Sigmoid colon (tissue), 7 donors: Measurements from ENCODE around the gene CFAP57. TPM values are rescaled to one million over a fixed set of nuclear protein-coding genes. Genes with fewer than 3 reads are reported as not detected.

ENCODE experiments used
- DNase-seq: peaks from one replicate; pipeline ENCODE4 v3.0.0-alpha.2; 2019
- H3K27ac ChIP-seq, 4 donors: fragments of 200-600 bp; sonication (generic); one replicate each; pipeline ENCODE4 v1.5.1; 2016 to 2019; ENCODE audit warnings: mild to moderate bottlenecking in 1 of 4
- H3K27me3 ChIP-seq, 3 donors: fragments of 200-600 bp; sonication (generic); one replicate each; pipeline ENCODE4 v1.5.1; 2019; ENCODE audit warnings: mild to moderate bottlenecking in 1 of 3
- H3K36me3 ChIP-seq, 4 donors: fragments of 200-600 bp; sonication (generic); one replicate each; pipeline ENCODE4 v1.5.1; 2016 to 2019
- H3K4me1 ChIP-seq, 4 donors: fragments of 200-600 bp; sonication (generic); one replicate each; pipeline ENCODE4 v1.5.1; 2017 to 2019
- H3K4me3 ChIP-seq, 4 donors: fragments of 200-600 bp; sonication (generic); one replicate each; pipeline ENCODE4 v1.5.1; 2017 to 2019; ENCODE audit warnings: mild to moderate bottlenecking in 2 of 4, moderate library complexity in 1 of 4
- H3K9me3 ChIP-seq, 4 donors: fragments of 200-600 bp in 3 of 4; sonication (generic) in 3 of 4; one replicate each; pipeline versions ENCODE4 v1.5.1 to v1.6.1; 2013 to 2019
- EP300 ChIP-seq, 4 donors: sonication (generic); formaldehyde crosslinking; IDR thresholded peaks; one replicate each; pipeline ENCODE4 v1.6.1; 2017; ENCODE audit warnings: antibody characterized with exemption in 4 of 4
- POLR2A ChIP-seq, 2 donors: fragments of 450-650 bp; IDR thresholded peaks; one replicate each; pipeline ENCODE4 v1.6.1; 2016; ENCODE audit warnings: antibody characterized with exemption in 2 of 2, mild to moderate bottlenecking in 2 of 2, moderate library complexity in 2 of 2
- POLR2AphosphoS5 ChIP-seq, 4 donors: sonication (generic); formaldehyde crosslinking; IDR thresholded peaks; one replicate each; pipeline ENCODE4 v1.6.1; 2017; ENCODE audit warnings: antibody characterized with exemption in 4 of 4
- WGBS, 2 donors: extraction: QIAGEN DNeasy Blood & Tissue Kit; methylation state at CpG; one replicate each; pipeline ENCODE4 v1.1.7; 2013; 5-methylcytosine and 5-hydroxymethylcytosine counted together
- intact Hi-C: fragments of 100-400 bp; cut with DNase I; formaldehyde crosslinking; loops from one replicate; pipeline ENCODE4 v1.15.1; 2023
- polyA plus RNA-seq, 3 donors: library from polyadenylated mRNA; stranded (reverse); fragments of 200-250 nt; gene quantifications; one replicate each; pipeline ENCODE4 v1.2.3, GENCODE V29; 2013
- total RNA-seq, 4 donors: library from RNA; depleted of rRNA; stranded (reverse); fragments of >200 nt; gene quantifications; one replicate each; pipeline ENCODE4 v1.1.0, GENCODE V29; 2016
- TF ChIP-seq, protein P1 (sequence below), 4 experiments: fragments of 450-650 bp in 3 of 4; fragments of 200-600 bp in 1 of 4; IDR thresholded peaks; one replicate each; pipeline ENCODE4 v1.5.1; 2016 to 2019; ENCODE audit warnings: antibody characterized with exemption in 4 of 4, mild to moderate bottlenecking in 3 of 4, moderate library complexity in 2 of 4
- donor health status: healthy with polysubstance abuse.
- donor health status: Bipolar disorder and iron deficiency.
- donor health status: healthy.

The CFAP57 gene
- total and polyA plus RNA-seq, 7 donors, result under 0.01 to 0.06 TPM; not detected in 5

DNA sequence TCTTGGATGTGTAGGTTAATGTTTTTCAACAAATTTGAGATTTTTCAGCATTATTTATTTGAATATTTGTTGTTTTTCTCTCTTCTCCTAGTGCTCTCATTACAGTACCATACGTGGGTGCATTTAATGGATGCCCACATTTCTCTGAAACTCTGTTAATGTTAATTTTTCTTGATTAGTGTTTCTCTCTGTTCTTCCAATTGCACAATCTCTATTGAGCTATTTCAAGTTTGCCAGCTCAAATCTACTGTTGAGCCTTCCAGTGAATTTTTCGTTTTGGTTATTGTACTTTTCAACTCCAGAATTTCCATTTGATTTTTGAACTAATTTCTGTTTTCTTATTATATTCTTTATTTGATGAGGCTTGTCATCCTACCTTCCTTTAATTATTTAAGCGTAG lies 31.7 kb downstream of the CFAP57 start:
- H3K9me3 ChIP-seq, result no peaks in the 10 kb centered on the region
- peaks cover 0 to 13% (median 11%) of the 10 kb centered on the region in 4 donors for H3K4me1 ChIP-seq
- WGBS, 2 donors, result 83 to 97% methylated on average over 3 of the region's 3 CpGs

DNA sequence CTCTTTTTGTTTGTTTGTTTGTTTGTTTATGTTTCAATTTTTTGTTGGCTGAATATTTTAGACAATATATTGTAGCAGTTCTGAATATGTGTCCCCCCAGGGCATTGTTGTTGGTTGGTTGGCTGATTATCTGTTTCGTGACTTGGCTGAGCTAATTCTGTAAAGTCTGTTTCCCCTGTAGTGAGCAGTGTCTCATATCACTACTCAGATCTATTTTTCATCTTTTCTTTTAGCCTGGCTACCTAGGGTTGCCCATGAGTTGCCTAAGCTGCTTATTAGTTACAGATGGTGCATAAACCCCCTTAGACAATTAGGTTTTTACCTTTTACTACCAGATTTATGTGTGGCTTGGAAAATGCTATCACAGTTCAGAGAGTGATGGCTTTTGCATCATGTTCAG lies 32.3 kb downstream of the CFAP57 start:
- H3K4me3 ChIP-seq, result no peak overlapping the region
- TF ChIP-seq, protein P1, sequence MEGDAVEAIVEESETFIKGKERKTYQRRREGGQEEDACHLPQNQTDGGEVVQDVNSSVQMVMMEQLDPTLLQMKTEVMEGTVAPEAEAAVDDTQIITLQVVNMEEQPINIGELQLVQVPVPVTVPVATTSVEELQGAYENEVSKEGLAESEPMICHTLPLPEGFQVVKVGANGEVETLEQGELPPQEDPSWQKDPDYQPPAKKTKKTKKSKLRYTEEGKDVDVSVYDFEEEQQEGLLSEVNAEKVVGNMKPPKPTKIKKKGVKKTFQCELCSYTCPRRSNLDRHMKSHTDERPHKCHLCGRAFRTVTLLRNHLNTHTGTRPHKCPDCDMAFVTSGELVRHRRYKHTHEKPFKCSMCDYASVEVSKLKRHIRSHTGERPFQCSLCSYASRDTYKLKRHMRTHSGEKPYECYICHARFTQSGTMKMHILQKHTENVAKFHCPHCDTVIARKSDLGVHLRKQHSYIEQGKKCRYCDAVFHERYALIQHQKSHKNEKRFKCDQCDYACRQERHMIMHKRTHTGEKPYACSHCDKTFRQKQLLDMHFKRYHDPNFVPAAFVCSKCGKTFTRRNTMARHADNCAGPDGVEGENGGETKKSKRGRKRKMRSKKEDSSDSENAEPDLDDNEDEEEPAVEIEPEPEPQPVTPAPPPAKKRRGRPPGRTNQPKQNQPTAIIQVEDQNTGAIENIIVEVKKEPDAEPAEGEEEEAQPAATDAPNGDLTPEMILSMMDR (IDR thresholded peaks at IDR 0.05), result no peak
- TF ChIP-seq POLR2A (IDR thresholded peaks at IDR 0.05) (no peak), POLR2AphosphoS5 (IDR thresholded peaks at IDR 0.05) (no peak), EP300 (IDR thresholded peaks at IDR 0.05) (no peak)
- no peaks in the 10 kb centered on the region for H3K36me3 ChIP-seq
- 84 to 95% methylated on average over 1 of the region's 1 CpG for WGBS, 2 donors
- intact Hi-C loops, result no loop called here
- peaks cover 0 to 13% (median 11%) of the 10 kb centered on the region in 4 donors for H3K4me1 ChIP-seq
- H3K9me3 ChIP-seq, result no peaks in the 10 kb centered on the region
- DNase-seq, result no peak
- H3K27me3 ChIP-seq, result no peaks in the 10 kb centered on the region
- H3K27ac ChIP-seq, result no peak overlapping the region

More for the DNA sequence above, 31.7 kb downstream of the CFAP57 start:
- intact Hi-C loops, result no loop called here
- no peaks in the 10 kb centered on the region for H3K36me3 ChIP-seq
- TF ChIP-seq, protein P1 (IDR thresholded peaks at IDR 0.05), result no peak
- TF ChIP-seq POLR2A (IDR thresholded peaks at IDR 0.05) (no peak), EP300 (IDR thresholded peaks at IDR 0.05) (no peak), POLR2AphosphoS5 (IDR thresholded peaks at IDR 0.05) (no peak)
- no peak overlapping the region for H3K4me3 ChIP-seq
- no peaks in the 10 kb centered on the region for H3K27me3 ChIP-seq
- no peak for DNase-seq
- H3K27ac ChIP-seq, result no peak overlapping the region

DNA sequence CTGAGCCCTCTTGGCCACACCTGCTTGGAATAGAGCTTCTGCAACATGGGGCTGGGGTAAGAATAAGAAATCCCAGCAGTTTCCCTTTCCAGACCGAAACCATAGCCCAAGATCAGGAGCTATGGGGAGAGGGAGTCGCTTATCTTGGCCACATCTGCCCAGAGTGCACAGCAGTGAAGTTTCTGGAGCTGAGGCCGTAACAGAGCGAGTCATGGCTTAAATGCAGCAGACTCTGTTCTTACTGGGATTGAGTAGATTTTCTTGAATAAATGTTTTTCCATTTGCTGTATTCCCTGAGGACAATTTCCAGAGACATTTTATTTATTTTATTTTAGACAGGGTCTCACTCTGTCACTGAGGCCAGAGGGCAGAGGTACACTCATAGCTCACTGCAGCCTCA lies 33.5 kb downstream of the CFAP57 start:
- Histone ChIP-seq H3K27me3 (no peaks in the 10 kb centered on the region), H3K4me1 (peaks cover 0 to 13% (median 11%) of the 10 kb centered on the region in 4 donors), H3K4me3 (no peak overlapping the region), H3K9me3 (no peaks in the 10 kb centered on the region), H3K36me3 (no peaks in the 10 kb centered on the region), H3K27ac (no peak overlapping the region)
- TF ChIP-seq, protein P1 (IDR thresholded peaks at IDR 0.05), result no peak
- TF ChIP-seq POLR2A (IDR thresholded peaks at IDR 0.05), result no peak
- TF ChIP-seq POLR2AphosphoS5 (IDR thresholded peaks at IDR 0.05), result no peak
- TF ChIP-seq EP300 (IDR thresholded peaks at IDR 0.05), result no peak
- intact Hi-C loops, result no loop called here
- no peak for DNase-seq
- WGBS, 2 donors, result 76 to 91% methylated on average over 4 of the region's 4 CpGs

DNA sequence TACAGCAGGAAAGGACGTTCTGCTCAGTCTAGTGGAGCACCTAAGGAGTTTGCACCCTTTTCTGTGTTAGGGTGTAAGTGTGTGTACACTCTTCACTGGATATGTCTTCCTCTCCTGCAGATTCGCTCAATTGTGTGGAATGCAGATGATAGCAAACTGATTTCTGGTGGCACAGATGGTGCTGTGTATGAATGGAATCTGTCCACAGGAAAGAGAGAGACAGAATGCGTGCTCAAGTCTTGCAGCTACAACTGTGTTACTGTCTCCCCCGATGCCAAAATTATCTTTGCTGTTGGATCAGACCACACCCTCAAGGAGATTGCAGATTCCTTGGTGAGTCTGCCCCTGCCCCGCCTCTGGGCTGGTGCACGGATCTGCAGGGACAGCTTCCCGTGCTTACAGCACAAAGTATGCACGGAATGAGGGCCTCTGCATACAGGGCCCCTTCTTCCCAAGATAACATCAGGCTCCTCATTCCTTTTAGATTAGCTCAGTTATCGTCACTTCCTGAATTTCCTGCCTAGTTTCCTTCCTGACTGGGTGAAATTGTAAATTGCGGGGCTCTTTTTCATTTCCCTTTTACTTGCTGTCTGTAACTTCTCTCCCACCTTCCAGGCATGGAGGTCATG lies 34.6 kb downstream of the CFAP57 start:
- no peak overlapping the region for H3K4me3 ChIP-seq
- no peaks in the 10 kb centered on the region for H3K36me3 ChIP-seq
- TF ChIP-seq EP300 (IDR thresholded peaks at IDR 0.05) (no peak), POLR2A (IDR thresholded peaks at IDR 0.05) (no peak), POLR2AphosphoS5 (IDR thresholded peaks at IDR 0.05) (no peak)
- TF ChIP-seq, protein P1 (IDR thresholded peaks at IDR 0.05), result no peak
- no peak for DNase-seq
- H3K4me1 ChIP-seq, result peaks cover 0 to 13% (median 11%) of the 10 kb centered on the region in 4 donors
- no peaks in the 10 kb centered on the region for H3K27me3 ChIP-seq
- intact Hi-C loops, result no loop called here
- no peaks in the 10 kb centered on the region for H3K9me3 ChIP-seq
- peak overlapping the region in 3 of 4 donors; percentile 18 to 49 (median 39) for H3K27ac ChIP-seq
- 25 to 29% methylated on average over 10 of the region's 10 CpGs for WGBS, 2 donors
